Mucosa of descending colon (tissue), 3 donors: Measurements from ENCODE around the gene KMT2D. TPM values are rescaled to one million over a fixed set of nuclear protein-coding genes. Genes with fewer than 3 reads are reported as not detected.

Experiments
- ATAC-seq: fragments of 200-7000 bp; cut with Tn5 transposase; one replicate; pipeline ENCODE4 v1.9.1; 2020; ENCODE audit warnings: mild to moderate bottlenecking, moderate library complexity
- DNase-seq, 3 donors: peaks; one replicate each; pipeline ENCODE4 v3.0.0-alpha.2; 2020
- H3K36me3 ChIP-seq: fragments of 200-600 bp; one replicate; pipeline ENCODE4 v1.8.0; 2021; ENCODE audit warnings: low read depth, mild to moderate bottlenecking
- H3K4me1 ChIP-seq: fragments of 200-600 bp; one replicate; pipeline ENCODE4 v1.8.0; 2021; ENCODE audit warnings: low read depth, mild to moderate bottlenecking
- H3K4me3 ChIP-seq: fragments of 200-600 bp; one replicate; pipeline ENCODE4 v1.8.0; 2021; ENCODE audit warnings: mild to moderate bottlenecking
- H3K9me3 ChIP-seq: fragments of 200-600 bp; one replicate; pipeline ENCODE4 v1.8.0; 2021; ENCODE audit warnings: mild to moderate bottlenecking
- intact Hi-C, 2 donors: fragments of 100-400 bp; cut with DNase I in 1 of 2; cut with micrococcal nuclease in 1 of 2; formaldehyde crosslinking; loops; one replicate each; pipeline versions ENCODE4 v1.11.0 to v1.11.1; 2022; cut with DNase I, micrococcal nuclease
- total RNA-seq, 3 donors: library from RNA; stranded (reverse); fragmentation: NEBNext Ultra II Directional in 2 of 3; extraction: Animal tissue kit (Norgen Biotek cat#: 25700) in 2 of 3; gene quantifications; one replicate each; pipeline versions ENCODE4 v1.2.1 to v1.2.4, GENCODE V29; 2021 to 2023
- TF ChIP-seq, protein P1 (sequence below): fragments of 200-600 bp; IDR thresholded peaks from one replicate; pipeline ENCODE4 v1.8.0; 2022; ENCODE audit warnings: antibody characterized with exemption, mild to moderate bottlenecking
- donor health status: DM: no; HTN: no; CAD: no; lungs with moderate emphysema.
- donor health status: DM: no; HTN: no; CAD: no.
- donor health status: DM: no; HTN: yes; CAD: no.

KMT2D gene
- total RNA-seq, 3 donors from 2014 or later: 83.3 to 102 (median 88.5) TPM

DNA sequence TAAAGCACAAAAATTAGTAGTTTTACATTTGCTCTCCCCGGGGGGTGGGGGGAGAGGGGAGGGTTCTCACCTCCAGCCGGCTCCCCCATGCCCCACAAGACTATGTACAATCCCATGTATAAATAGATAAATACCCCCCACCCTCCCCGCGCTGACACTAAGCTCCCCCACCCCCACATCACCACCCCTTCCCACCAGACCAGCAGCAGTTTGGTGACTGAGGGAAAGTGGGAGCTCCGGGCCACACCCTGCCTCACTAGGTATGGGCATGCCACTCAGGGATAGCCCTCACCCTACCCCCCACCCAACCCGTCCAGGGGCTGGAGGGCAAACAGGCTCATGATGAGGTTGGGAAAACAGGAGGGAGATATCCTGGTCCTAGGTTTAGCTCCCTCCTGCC lies 40.2 kb downstream of the KMT2D start:
- TF ChIP-seq, protein P1, sequence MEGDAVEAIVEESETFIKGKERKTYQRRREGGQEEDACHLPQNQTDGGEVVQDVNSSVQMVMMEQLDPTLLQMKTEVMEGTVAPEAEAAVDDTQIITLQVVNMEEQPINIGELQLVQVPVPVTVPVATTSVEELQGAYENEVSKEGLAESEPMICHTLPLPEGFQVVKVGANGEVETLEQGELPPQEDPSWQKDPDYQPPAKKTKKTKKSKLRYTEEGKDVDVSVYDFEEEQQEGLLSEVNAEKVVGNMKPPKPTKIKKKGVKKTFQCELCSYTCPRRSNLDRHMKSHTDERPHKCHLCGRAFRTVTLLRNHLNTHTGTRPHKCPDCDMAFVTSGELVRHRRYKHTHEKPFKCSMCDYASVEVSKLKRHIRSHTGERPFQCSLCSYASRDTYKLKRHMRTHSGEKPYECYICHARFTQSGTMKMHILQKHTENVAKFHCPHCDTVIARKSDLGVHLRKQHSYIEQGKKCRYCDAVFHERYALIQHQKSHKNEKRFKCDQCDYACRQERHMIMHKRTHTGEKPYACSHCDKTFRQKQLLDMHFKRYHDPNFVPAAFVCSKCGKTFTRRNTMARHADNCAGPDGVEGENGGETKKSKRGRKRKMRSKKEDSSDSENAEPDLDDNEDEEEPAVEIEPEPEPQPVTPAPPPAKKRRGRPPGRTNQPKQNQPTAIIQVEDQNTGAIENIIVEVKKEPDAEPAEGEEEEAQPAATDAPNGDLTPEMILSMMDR: no peak
- DNase-seq: no peak
- Histone ChIP-seq H3K4me3 (no peak overlapping the region), H3K9me3 (no peaks in the 10 kb centered on the region), H3K36me3 (peaks cover 6% of the 10 kb centered on the region), H3K4me1 (peaks cover 7% of the 10 kb centered on the region)
- no peak for ATAC-seq
- intact Hi-C loops: no loop called here

DNA sequence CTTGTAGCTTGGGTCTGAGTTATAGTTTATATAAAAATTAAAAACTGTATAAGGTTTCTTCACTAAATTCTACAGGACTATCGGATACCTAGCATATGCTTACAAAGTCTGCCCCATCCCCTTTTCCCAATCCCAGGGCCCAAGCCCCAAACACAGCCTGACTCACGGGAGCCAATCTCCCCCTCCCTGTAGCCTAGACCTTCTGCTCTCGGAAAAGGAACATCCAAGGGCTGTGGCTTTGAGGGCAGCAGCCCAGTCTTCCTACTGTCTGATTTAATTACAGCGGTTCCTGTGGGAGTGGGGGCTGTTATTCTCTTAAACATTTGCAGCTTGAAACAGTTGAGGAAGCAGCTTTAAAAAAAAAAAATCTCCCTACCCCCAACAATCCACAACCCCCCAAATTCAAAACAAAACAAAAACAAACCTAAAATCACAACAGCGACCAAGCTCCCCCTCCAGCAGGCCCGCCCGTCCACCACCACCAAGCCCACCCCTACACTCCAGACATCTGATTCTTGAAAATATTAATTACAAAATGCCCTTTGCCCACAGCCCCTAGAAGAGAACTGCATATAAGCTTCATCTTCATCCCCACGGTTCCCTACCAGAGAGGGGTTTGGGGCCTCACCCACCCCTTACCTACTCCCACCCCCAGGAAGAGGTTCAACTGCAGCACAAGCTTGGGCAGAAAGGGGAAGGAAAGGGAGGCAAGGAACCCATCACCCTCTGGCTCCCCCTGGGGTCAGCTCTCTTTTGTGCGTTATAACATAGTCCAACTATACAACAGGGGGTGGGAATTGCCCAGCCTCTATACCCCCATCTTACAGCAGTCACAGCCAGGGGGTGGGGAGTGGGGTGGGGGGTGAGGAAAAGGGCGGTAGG lies 40.9 kb downstream of the KMT2D start:
- Histone ChIP-seq H3K9me3 (no peaks in the 10 kb centered on the region), H3K36me3 (peaks cover 1% of the 10 kb centered on the region), H3K4me3 (no peak overlapping the region), H3K4me1 (peaks cover 7% of the 10 kb centered on the region)
- DNase-seq (peak in 1 of 3 donors; percentile 62), ATAC-seq (no peak)
- intact Hi-C loops: no loop called here
- TF ChIP-seq, protein P1: no peak

DNA sequence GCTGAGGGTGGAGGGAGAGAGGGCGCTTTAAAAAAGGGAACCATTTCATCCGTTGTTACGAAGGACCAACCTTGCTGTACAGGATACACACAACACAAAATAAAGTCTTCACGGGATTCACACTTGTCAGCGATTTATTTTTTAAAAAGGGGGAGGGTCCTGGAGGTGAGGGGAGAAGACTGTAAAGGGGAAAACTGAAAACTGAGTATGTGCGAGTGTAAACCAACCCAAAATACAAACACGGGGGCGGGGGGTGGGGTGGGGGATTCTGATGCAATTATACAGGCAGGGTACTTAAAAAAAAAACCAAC lies 41.5 kb downstream of the KMT2D start:
- Histone ChIP-seq H3K9me3 (no peaks in the 10 kb centered on the region), H3K4me1 (peaks cover 7% of the 10 kb centered on the region), H3K4me3 (peak overlapping the region; percentile 58), H3K36me3 (no peaks in the 10 kb centered on the region)
- TF ChIP-seq, protein P1: no peak
- intact Hi-C loops: no loop called here
- ATAC-seq (peak; percentile 17), DNase-seq (no peak)

DNA sequence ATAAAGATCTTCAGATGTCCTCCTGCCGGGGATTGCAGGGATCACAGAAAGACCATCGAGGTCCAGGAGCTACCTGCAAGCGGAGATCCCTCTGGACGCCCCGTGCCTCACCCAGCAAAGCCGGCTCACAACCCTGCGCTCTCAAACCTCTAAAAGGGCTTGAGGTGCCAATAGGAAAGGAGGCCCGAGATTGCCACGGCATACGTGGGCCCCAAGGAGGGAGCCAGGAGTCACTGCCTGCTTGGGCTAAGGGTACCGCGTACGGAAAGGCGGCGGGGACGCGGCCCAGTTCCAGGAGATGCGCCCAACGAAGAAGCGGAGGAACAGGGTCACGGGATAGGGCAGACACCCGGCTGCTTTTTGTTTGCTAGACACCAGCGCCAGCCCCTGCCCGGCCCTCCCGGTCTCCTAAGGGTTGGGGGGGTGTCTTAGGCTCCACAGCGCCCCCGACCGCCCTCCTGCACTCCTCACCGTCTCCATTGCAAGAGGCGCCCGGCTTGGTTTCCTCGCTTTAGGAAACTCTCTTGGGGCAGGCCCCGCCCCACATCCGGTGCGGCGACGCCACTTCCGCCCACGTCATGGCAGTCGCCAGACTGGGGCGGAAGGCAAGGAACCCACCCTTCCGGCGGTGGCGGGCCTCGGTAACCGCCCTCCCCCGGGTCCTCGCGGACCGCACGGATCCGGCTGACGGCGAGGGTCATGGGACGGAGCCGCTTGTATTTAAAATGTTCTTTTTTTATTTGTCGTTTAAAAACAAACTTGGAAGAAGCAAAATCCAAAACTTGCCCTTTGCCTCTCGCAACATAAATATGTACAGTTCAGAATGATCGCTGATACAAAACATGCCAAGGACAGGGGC lies 42.1 kb downstream of the KMT2D start, which contains the start of gene PRKAG1:
Gene PRKAG1 (minus strand): TSS at position 516 of the 859 bp plus-strand sequence. CDS start 36 bp downstream, at position 480.
- intact Hi-C loops: no loop called here
- H3K4me1 ChIP-seq: peaks cover 7% of the 10 kb centered on the region
- TF ChIP-seq, protein P1: peak; percentile 41
- H3K4me3 ChIP-seq: peak within 1 kb of the TSS; percentile 58
- ATAC-seq (peak; percentile 97), DNase-seq (peak; percentile 96 to 97 (median 97))
- no peaks in the 10 kb centered on the region for H3K9me3 ChIP-seq
- no peaks in the 10 kb centered on the region for H3K36me3 ChIP-seq

DNA sequence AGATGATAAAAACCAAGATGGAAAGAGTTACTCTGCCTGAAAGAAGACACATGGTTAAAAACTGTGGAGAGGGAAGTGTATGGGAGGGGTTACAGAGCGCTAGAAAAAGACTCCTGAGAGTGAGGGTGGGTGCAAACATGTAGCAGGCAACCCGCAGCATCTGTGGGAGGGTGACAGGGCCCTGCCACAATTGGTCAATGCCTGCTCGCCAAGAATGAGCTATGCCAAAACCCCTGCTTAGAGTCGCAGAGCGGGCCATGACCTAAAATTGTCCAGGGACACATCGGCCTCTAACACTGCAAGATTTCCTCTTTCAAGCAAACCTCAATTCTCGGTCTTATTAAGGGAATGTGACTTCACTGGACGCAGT lies 42.7 kb downstream of the KMT2D start:
- DNase-seq (no peak), ATAC-seq (peak; percentile 1)
- TF ChIP-seq, protein P1: no peak
- Histone ChIP-seq H3K4me1 (peaks cover 7% of the 10 kb centered on the region), H3K9me3 (no peaks in the 10 kb centered on the region), H3K4me3 (peak overlapping the region; percentile 58), H3K36me3 (no peaks in the 10 kb centered on the region)
- intact Hi-C loops: no loop called here
